ENCODE measurements around the gene SYMPK.

Gene SYMPK

GRCh38 chr19:45768984-45769782 is 93.8 kb downstream of the SYMPK start, which contains the start of gene SIX5:
Gene SIX5 (minus strand): TSS chr19:45769252. CDS start chr19:45768844, 408 bp downstream.
- Histone ChIP-seq H2BK120ac (ENCODE audit: low read depth, low read length) (peak within 1 kb of the TSS; percentile 73), H3K4me3 (ENCODE audit: low read length in 2 of 2) (peak within 1 kb of the TSS; percentile 91 to 97), H2AK5ac (ENCODE audit: low read depth, low read length) (peak within 1 kb of the TSS; percentile 100), H3K9ac (ENCODE audit: low read depth, low read length, poor library complexity) (peak within 1 kb of the TSS; percentile 100), H2BK12ac (ENCODE audit: low read length) (peak within 1 kb of the TSS; percentile 73), H3K4me1 (ENCODE audit: control insufficient read depth in 2 of 2, insufficient read depth in 1 of 2, low read depth in 1 of 2, low read length in 2 of 2) (peaks cover 24% of the 10 kb centered on the region in 2 donors), H3K27me3 (ENCODE audit: control insufficient read depth in 3 of 3, insufficient read depth in 3 of 3, low read depth in 1 of 3, low read length in 3 of 3) (no peaks in the 10 kb centered on the region), H4K8ac (ENCODE audit: low read depth, low read length) (peak within 1 kb of the TSS; percentile 52), H3K9me3 (replicated peaks in 1 of 2; ENCODE audit: control insufficient read depth in 2 of 2, insufficient read depth in 1 of 2, low read depth in 1 of 2, low read length in 2 of 2) (no peaks in the 10 kb centered on the region), H3K14ac (ENCODE audit: low read length) (peak within 1 kb of the TSS; percentile 99), H3K79me1 (ENCODE audit: low read depth, low read length) (peaks cover 21% of the 10 kb centered on the region), H4K91ac (ENCODE audit: low read depth, low read length, poor library complexity) (peak within 1 kb of the TSS; percentile 95), H3K23ac (ENCODE audit: low read depth, low read length, poor library complexity) (peak within 1 kb of the TSS; percentile 100), H3K36me3 (replicated peaks in 1 of 2; ENCODE audit: control insufficient read depth in 2 of 2, insufficient read depth in 2 of 2, low read length in 2 of 2) (peaks cover 13 to 44% of the 10 kb centered on the region in 2 donors), H2BK5ac (ENCODE audit: low read length) (peak within 1 kb of the TSS; percentile 99), H3K18ac (ENCODE audit: low read length) (peak within 1 kb of the TSS; percentile 100), H2BK15ac (ENCODE audit: low read length) (peak within 1 kb of the TSS; percentile 92), H3K27ac (replicated peaks; ENCODE audit: low read length) (peak within 1 kb of the TSS; percentile 100), H3K4me2 (ENCODE audit: insufficient read depth, low read length, poor library complexity, severe bottlenecking) (peak within 1 kb of the TSS; percentile 97), H2AFZ (ENCODE audit: low read length) (peak within 1 kb of the TSS; percentile 91), H3K4ac (ENCODE audit: low read length) (peak within 1 kb of the TSS; percentile 76)
- no CpG with 5 or more reads among the region's 70 CpGs for WGBS, 2 donors (ENCODE audit: extremely low coverage in 2 of 2, insufficient read length in 2 of 2, insufficient replicate concordance in 1 of 2)
- peak; percentile 99 for DNase-seq (ENCODE audit: low spot score)

GRCh38 chr19:45768655-45768983 is 94.3 kb downstream of the SYMPK start:
- DNase-seq (ENCODE audit: low spot score) = no peak
- Histone ChIP-seq H3K9me3 (replicated peaks in 1 of 2; ENCODE audit: control insufficient read depth in 2 of 2, insufficient read depth in 1 of 2, low read depth in 1 of 2, low read length in 2 of 2) (no peaks in the 10 kb centered on the region), H3K79me1 (ENCODE audit: low read depth, low read length) (peaks cover 21% of the 10 kb centered on the region), H2AFZ (ENCODE audit: low read length) (peak overlapping the region; percentile 84), H3K23ac (ENCODE audit: low read depth, low read length, poor library complexity) (peak overlapping the region; percentile 100), H3K4me1 (ENCODE audit: control insufficient read depth in 2 of 2, insufficient read depth in 1 of 2, low read depth in 1 of 2, low read length in 2 of 2) (peaks cover 29 to 30% of the 10 kb centered on the region in 2 donors), H3K14ac (ENCODE audit: low read length) (peak overlapping the region; percentile 99), H3K4me2 (ENCODE audit: insufficient read depth, low read length, poor library complexity, severe bottlenecking) (peak overlapping the region; percentile 97), H3K27ac (replicated peaks; ENCODE audit: low read length) (peak overlapping the region; percentile 100), H2BK12ac (ENCODE audit: low read length) (peak overlapping the region; percentile 73), H2BK120ac (ENCODE audit: low read depth, low read length) (peak overlapping the region; percentile 73), H2BK5ac (ENCODE audit: low read length) (peak overlapping the region; percentile 99), H3K9ac (ENCODE audit: low read depth, low read length, poor library complexity) (peak overlapping the region; percentile 100), H3K18ac (ENCODE audit: low read length) (peak overlapping the region; percentile 100), H2BK15ac (ENCODE audit: low read length) (peak overlapping the region; percentile 30), H3K27me3 (ENCODE audit: control insufficient read depth in 3 of 3, insufficient read depth in 3 of 3, low read depth in 1 of 3, low read length in 3 of 3) (no peaks in the 10 kb centered on the region), H4K8ac (ENCODE audit: low read depth, low read length) (no peak overlapping the region), H3K36me3 (replicated peaks in 1 of 2; ENCODE audit: control insufficient read depth in 2 of 2, insufficient read depth in 2 of 2, low read length in 2 of 2) (peaks cover 12 to 41% of the 10 kb centered on the region in 2 donors), H3K4me3 (ENCODE audit: low read length in 2 of 2) (peak overlapping the region; percentile 91 to 97), H2AK5ac (ENCODE audit: low read depth, low read length) (peak overlapping the region; percentile 100), H4K91ac (ENCODE audit: low read depth, low read length, poor library complexity) (peak overlapping the region; percentile 95), H3K4ac (ENCODE audit: low read length) (peak overlapping the region; percentile 76)
- no CpG with 5 or more reads among the region's 33 CpGs for WGBS, 2 donors (ENCODE audit: extremely low coverage in 2 of 2, insufficient read length in 2 of 2, insufficient replicate concordance in 1 of 2)

- peak overlapping the region; percentile 73 for H2BK120ac ChIP-seq (ENCODE audit: low read depth, low read length)
- H3K9ac ChIP-seq (ENCODE audit: low read depth, low read length, poor library complexity) = peak overlapping the region; percentile 100
- H2BK5ac ChIP-seq (ENCODE audit: low read length) = peak overlapping the region; percentile 99
- H4K91ac ChIP-seq (ENCODE audit: low read depth, low read length, poor library complexity) = peak overlapping the region; percentile 85
- no peaks in the 10 kb centered on the region for H3K27me3 ChIP-seq (ENCODE audit: control insufficient read depth in 3 of 3, insufficient read depth in 3 of 3, low read depth in 1 of 3, low read length in 3 of 3)
- peak overlapping the region; percentile 100 for H3K23ac ChIP-seq (ENCODE audit: low read depth, low read length, poor library complexity)
- peak; percentile 69 for DNase-seq (ENCODE audit: low spot score)
- H3K4me3 ChIP-seq (ENCODE audit: low read length in 2 of 2) = peak overlapping the region; percentile 91 to 97
- peaks cover 21% of the 10 kb centered on the region for H3K79me1 ChIP-seq (ENCODE audit: low read depth, low read length)
- H2AK5ac ChIP-seq (ENCODE audit: low read depth, low read length) = peak overlapping the region; percentile 100
- peak overlapping the region; percentile 100 for H3K18ac ChIP-seq (ENCODE audit: low read length)
- H3K9me3 ChIP-seq (replicated peaks in 1 of 2; ENCODE audit: control insufficient read depth in 2 of 2, insufficient read depth in 1 of 2, low read depth in 1 of 2, low read length in 2 of 2) = no peaks in the 10 kb centered on the region
- H2BK15ac ChIP-seq (ENCODE audit: low read length) = peak overlapping the region; percentile 92
- peak overlapping the region; percentile 98 for H3K14ac ChIP-seq (ENCODE audit: low read length)
- WGBS, 2 donors (ENCODE audit: extremely low coverage in 2 of 2, insufficient read length in 2 of 2, insufficient replicate concordance in 1 of 2) = no CpG with 5 or more reads among the region's 102 CpGs
- no peak overlapping the region for H4K8ac ChIP-seq (ENCODE audit: low read depth, low read length)
- peak overlapping the region; percentile 73 for H2BK12ac ChIP-seq (ENCODE audit: low read length)
- H3K36me3 ChIP-seq (replicated peaks in 1 of 2; ENCODE audit: control insufficient read depth in 2 of 2, insufficient read depth in 2 of 2, low read length in 2 of 2) = peaks cover 8 to 35% of the 10 kb centered on the region in 2 donors
- peaks cover 29 to 30% of the 10 kb centered on the region in 2 donors for H3K4me1 ChIP-seq (ENCODE audit: control insufficient read depth in 2 of 2, insufficient read depth in 1 of 2, low read depth in 1 of 2, low read length in 2 of 2)
- H3K4me2 ChIP-seq (ENCODE audit: insufficient read depth, low read length, poor library complexity, severe bottlenecking) = peak overlapping the region; percentile 97
- peak overlapping the region; percentile 100 for H3K27ac ChIP-seq (replicated peaks; ENCODE audit: low read length)
- H2AFZ ChIP-seq (ENCODE audit: low read length) = peak overlapping the region; percentile 84
- H3K4ac ChIP-seq (ENCODE audit: low read length) = peak overlapping the region; percentile 76
These were observed 94.9 kb downstream of the SYMPK start for GRCh38 chr19:45767881-45768654.
